Choroid plexus epithelial cell (primary cell): Measurements from ENCODE around the gene BPTF.

Experiments
- DNase-seq: peaks from one replicate; pipeline ENCODE4 v3.0.0-alpha.2; 2010; ENCODE audit warnings: low read depth
- H3K4me3 ChIP-seq: 2 replicates; pipeline ENCODE4 v1.5.1; 2011; ENCODE audit warnings: low read depth, mild to moderate bottlenecking, control low read depth, low read length, moderate library complexity
- TF ChIP-seq, protein P1 (sequence below): conservative IDR thresholded peaks from 2 replicates; pipeline ENCODE4 v1.5.1; 2011; ENCODE audit warnings: low read depth, mild to moderate bottlenecking, control low read depth, inconsistent platforms, low read length, moderate library complexity

BPTF gene

DNA sequence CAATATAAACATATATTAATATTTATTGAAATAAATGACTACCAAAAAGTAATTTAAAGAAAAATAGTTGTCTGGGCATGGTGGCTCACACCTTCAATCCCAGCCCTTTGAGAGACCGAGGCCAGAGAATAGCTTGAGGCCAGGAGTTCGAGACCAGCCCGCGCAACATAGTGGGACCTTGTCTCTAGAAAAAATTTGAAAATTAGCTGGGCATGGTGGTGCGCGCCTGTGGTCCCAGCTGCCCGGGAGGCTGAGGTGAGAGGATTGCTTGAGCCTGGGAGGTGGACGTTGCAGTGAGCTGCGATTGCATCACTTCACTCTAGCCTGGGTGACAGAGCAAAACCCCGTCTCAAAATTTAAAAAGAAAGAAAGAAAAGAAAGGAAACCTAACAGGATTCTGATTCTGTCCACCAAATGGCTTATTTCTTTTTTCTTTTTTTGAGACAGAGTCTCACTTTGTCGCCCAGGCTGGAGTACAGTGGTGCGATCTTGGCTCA lies 3.4 kb upstream of the BPTF start:
- DNase-seq: no peak
- H3K4me3 ChIP-seq: no peak overlapping the region
- TF ChIP-seq, protein P1, sequence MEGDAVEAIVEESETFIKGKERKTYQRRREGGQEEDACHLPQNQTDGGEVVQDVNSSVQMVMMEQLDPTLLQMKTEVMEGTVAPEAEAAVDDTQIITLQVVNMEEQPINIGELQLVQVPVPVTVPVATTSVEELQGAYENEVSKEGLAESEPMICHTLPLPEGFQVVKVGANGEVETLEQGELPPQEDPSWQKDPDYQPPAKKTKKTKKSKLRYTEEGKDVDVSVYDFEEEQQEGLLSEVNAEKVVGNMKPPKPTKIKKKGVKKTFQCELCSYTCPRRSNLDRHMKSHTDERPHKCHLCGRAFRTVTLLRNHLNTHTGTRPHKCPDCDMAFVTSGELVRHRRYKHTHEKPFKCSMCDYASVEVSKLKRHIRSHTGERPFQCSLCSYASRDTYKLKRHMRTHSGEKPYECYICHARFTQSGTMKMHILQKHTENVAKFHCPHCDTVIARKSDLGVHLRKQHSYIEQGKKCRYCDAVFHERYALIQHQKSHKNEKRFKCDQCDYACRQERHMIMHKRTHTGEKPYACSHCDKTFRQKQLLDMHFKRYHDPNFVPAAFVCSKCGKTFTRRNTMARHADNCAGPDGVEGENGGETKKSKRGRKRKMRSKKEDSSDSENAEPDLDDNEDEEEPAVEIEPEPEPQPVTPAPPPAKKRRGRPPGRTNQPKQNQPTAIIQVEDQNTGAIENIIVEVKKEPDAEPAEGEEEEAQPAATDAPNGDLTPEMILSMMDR: no peak

DNA sequence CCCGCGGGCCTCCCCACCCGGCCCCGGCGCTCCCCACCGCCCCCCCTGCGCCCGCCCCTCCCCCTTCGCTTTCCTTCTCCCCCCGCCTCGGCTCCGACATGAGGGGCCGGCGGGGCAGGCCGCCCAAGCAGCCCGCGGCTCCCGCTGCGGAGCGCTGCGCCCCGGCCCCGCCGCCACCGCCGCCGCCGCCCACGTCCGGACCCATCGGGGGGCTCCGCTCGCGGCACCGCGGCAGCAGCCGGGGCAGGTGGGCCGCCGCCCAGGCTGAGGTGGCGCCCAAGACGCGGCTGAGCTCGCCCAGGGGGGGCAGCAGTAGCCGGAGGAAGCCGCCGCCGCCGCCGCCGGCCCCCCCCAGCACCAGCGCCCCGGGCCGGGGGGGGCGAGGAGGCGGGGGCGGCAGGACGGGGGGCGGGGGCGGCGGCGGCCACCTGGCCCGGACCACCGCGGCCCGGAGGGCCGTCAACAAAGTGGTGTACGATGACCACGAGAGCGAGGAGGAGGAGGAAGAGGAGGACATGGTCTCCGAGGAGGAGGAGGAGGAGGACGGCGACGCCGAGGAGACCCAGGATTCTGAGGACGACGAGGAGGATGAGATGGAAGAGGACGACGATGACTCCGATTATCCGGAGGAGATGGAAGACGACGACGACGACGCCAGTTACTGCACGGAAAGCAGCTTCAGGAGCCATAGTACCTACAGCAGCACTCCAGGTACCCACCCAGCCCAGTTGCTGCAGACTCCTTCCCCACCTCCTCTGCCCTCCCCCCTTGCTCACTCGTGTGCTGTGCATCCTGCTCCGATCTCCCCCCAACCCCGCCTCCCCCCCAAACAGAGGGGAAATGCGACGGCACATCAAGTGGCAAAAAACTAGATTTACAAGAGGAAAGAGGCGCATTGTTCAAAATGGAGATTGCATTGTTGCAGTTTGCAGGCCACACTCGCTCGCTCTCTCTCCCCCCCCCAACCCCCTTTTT lies 611 bp downstream of the BPTF start:
- H3K4me3 ChIP-seq: peak overlapping the region; percentile 91
- peak; percentile 22 for DNase-seq

DNA sequence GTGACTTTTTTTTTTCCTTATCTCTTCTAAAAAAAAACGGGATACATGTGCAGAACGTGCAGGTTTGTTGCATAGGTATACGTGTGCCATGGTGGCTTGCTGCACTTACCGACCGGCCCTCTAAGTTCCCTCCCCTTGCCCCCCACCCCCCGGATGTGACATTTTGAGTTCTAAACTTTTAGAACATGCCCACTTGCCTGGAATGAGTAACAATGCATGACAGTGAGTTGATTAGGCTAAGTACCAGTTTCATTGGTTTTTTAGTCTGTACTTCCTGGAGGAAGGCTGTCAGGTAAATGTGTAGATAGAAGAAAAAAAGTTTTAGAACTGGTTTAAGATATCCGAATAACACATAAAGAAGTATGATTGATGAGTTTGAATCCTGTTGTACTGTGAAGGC lies 4.0 kb downstream of the BPTF start:
- H3K4me3 ChIP-seq: no peak overlapping the region
- TF ChIP-seq, protein P1: no peak
- DNase-seq: no peak

DNA sequence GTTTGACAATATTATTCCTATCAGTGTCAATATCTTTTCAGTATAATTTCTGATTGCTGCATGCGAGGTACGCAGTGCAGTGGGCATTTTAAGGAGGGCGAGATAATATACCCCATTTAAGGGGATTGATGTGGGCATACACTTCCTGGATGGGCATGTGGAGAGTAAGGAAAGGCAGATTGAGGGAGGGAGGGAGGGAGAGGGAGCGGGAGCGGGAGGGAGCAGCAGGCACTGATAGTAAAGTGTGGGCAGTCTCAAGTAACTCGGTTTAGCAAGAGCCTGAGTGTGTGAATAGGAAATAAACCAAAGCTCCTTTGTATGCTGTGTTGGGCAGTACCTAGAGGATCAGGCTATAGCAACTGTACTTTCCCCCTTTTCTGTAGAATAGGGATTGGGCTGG lies 5.1 kb downstream of the BPTF start:
- TF ChIP-seq, protein P1: no peak
- DNase-seq: peak; percentile 15
- no peak overlapping the region for H3K4me3 ChIP-seq

DNA sequence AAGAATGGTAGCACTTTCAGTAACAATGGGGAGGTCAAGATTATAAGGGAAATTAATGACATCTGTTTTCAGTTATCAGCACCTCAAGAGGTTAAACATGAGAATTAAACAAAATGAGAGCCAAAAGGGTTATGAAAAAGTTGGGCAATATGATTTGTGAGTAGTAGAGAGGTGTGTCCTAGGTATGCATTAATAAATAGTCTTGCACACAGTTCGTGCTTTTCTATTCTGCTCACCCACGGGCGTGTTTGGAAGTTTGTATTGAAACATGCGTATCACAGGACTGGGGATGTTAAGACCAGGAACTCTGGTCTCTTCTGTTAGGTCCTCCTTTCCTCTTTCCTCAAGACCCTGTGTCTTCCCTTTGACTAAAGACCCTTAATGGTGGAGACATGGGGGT lies 6.0 kb downstream of the BPTF start:
- no peak overlapping the region for H3K4me3 ChIP-seq
- no peak for DNase-seq
- TF ChIP-seq, protein P1: no peak

DNA sequence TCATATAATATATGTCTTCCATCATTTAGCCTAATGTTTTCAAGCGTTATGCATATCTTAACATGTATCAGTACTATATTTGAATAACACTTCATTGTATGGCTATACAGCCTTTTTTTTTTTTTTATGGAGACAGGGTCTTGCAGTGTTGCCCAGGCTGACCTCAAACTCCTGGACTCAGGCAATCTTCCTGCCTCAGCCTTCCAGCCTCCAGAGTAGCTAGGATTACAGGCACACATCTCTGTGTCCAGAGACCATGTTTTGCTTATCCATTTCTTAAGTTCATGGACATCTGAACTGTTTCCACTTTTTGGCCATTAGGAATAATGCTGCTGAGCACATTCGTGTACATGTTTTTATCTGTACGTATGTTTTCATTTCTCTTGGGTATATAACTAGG lies 7.8 kb downstream of the BPTF start:
- TF ChIP-seq, protein P1: no peak
- DNase-seq: no peak
- H3K4me3 ChIP-seq: no peak overlapping the region

DNA sequence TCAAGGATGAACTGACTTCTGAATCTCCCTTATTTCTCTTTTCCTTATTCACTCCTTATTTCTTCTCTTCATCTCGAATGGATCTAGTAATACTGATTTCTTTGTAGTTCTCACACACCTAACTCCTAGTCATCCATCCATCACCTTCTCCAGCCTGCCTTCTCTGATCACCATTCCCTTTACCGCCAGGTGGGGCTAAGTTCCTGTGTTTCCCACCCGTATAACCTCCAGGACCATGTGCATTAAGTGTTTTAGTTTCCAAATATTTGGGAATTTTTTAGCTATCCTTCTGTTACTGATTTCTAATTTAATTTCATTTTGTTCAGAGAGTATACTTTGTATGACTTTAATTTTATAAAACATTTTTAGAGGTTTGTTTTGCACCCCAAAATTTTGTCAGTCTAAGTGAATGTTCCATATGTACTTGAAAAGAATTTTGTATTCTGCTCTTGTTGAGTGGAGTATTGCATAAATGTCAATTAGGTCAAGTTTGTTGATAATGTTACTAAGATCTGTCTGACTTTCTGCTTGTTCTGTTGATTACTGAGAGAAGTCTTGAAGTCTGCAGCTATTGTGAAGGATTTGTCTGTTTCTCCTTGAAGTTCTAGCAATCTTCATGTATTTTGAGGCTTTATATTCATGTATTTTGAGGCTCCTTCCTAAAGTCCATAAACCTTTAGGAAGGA lies 8.8 kb downstream of the BPTF start:
- H3K4me3 ChIP-seq: no peak overlapping the region
- TF ChIP-seq, protein P1: peak; percentile 35
- DNase-seq: peak; percentile 14
